Type B pancreatic cell (in vitro differentiated cells): Measurements from ENCODE around the gene C1orf74. TPM values are rescaled to one million over a fixed set of nuclear protein-coding genes. Genes with fewer than 3 reads are reported as not detected.

ENCODE experiments used
- DNase-seq: peaks from one replicate; pipeline ENCODE4 v3.0.0; 2021; ENCODE audit warnings: mixed read lengths; ENCODE audit not compliant: unreplicated experiment; ENCODE audit errors: extremely low spot score
- H3K27ac Mint-ChIP-seq: 2 replicates; pipeline ENCODE4 v1.8.0; 2021; ENCODE audit warnings: mild to moderate bottlenecking, mixed read lengths
- H3K27me3 Mint-ChIP-seq: 2 replicates; pipeline ENCODE4 v1.8.0; 2021; ENCODE audit warnings: mixed read lengths
- H3K36me3 Mint-ChIP-seq: 2 replicates; pipeline ENCODE4 v1.8.0; 2021; ENCODE audit warnings: mixed read lengths
- H3K4me1 Mint-ChIP-seq: one replicate; pipeline ENCODE4 v1.8.0; 2021; ENCODE audit warnings: mixed read lengths; ENCODE audit not compliant: unreplicated experiment
- H3K4me3 Mint-ChIP-seq: 2 replicates; pipeline ENCODE4 v1.8.0; 2021; ENCODE audit warnings: mild to moderate bottlenecking, mixed read lengths
- H3K9me3 Mint-ChIP-seq: 2 replicates; pipeline ENCODE4 v1.8.0; 2021; ENCODE audit warnings: mixed read lengths
- CTCF ChIP-seq: fragments of 200-600 bp; sonication (generic); conservative IDR thresholded peaks from 2 replicates; pipeline ENCODE4 v1.5.0; 2021; ENCODE audit warnings: antibody characterized with exemption, mild to moderate bottlenecking
- total RNA-seq: library from RNA; stranded (reverse); gene quantifications from 2 replicates; pipeline ENCODE4 v1.2.1, GENCODE V29; 2021; ENCODE audit warnings: low replicate concordance

Gene C1orf74
- total RNA-seq, 1 donor from 2014 or later: 3.6 TPM

- Mint-ChIP-seq H3K4me3 (no peak overlapping the region), H3K9me3 (no peaks in the 10 kb centered on the region), H3K4me1 (peaks cover 12% of the 10 kb centered on the region), H3K27ac (peak overlapping the region; percentile 23), H3K36me3 (no peaks in the 10 kb centered on the region), H3K27me3 (peaks cover 4% of the 10 kb centered on the region)
- TF ChIP-seq CTCF: no peak
- no peak for DNase-seq
Observed at GRCh38 chr1:209741193-209741592, 43.2 kb downstream of the C1orf74 start.

GRCh38 chr1:209738270-209738669 is 46.1 kb downstream of the C1orf74 start:
- peaks cover 9% of the 10 kb centered on the region for H3K27me3 Mint-ChIP-seq
- TF ChIP-seq CTCF: no peak
- H3K9me3 Mint-ChIP-seq: no peaks in the 10 kb centered on the region
- no peak for DNase-seq
- H3K4me1 Mint-ChIP-seq: peaks cover 20% of the 10 kb centered on the region
- no peaks in the 10 kb centered on the region for H3K36me3 Mint-ChIP-seq
- H3K4me3 Mint-ChIP-seq: no peak overlapping the region
- H3K27ac Mint-ChIP-seq: no peak overlapping the region

- Mint-ChIP-seq H3K9me3 (no peaks in the 10 kb centered on the region), H3K4me3 (no peak overlapping the region), H3K27me3 (peaks cover 9% of the 10 kb centered on the region), H3K27ac (no peak overlapping the region), H3K36me3 (no peaks in the 10 kb centered on the region), H3K4me1 (peaks cover 15% of the 10 kb centered on the region)
- no peak for DNase-seq
- TF ChIP-seq CTCF: no peak
Observed at GRCh38 chr1:209737118-209737505, 47.2 kb downstream of the C1orf74 start.

- H3K36me3 Mint-ChIP-seq: no peaks in the 10 kb centered on the region
- H3K4me3 Mint-ChIP-seq: no peak overlapping the region
- peaks cover 10% of the 10 kb centered on the region for H3K4me1 Mint-ChIP-seq
- H3K9me3 Mint-ChIP-seq: no peaks in the 10 kb centered on the region
- peaks cover 9% of the 10 kb centered on the region for H3K27me3 Mint-ChIP-seq
- H3K27ac Mint-ChIP-seq: no peak overlapping the region
- no peak for DNase-seq
- no peak for TF ChIP-seq CTCF
Observed at GRCh38 chr1:209736490-209737117, 47.8 kb downstream of the C1orf74 start.

- H3K27ac Mint-ChIP-seq: no peak overlapping the region
- no peak for DNase-seq
- H3K4me1 Mint-ChIP-seq: peaks cover 8% of the 10 kb centered on the region
- no peak for TF ChIP-seq CTCF
- no peak overlapping the region for H3K4me3 Mint-ChIP-seq
- no peaks in the 10 kb centered on the region for H3K9me3 Mint-ChIP-seq
- no peaks in the 10 kb centered on the region for H3K36me3 Mint-ChIP-seq
- peaks cover 9% of the 10 kb centered on the region for H3K27me3 Mint-ChIP-seq
Observed at GRCh38 chr1:209733409-209734192, 50.8 kb downstream of the C1orf74 start.
